ENCODE measurements around the gene KANK2. TPM values are rescaled to one million over a fixed set of nuclear protein-coding genes. Genes with fewer than 3 reads are reported as not detected.
"Not testable (repeated sequence)": the region's sequence is repeated elsewhere in the genome, so short reads cannot be mapped to it uniquely, and the experiment has no call there.

Gene KANK2
- total RNA-seq, 5 donors from 2014 or later (not counting 1 experiment from before 2014, with no cell fraction given), result 0.68 to 1.9 (median 1.2) TPM

- H3K27me3 ChIP-seq (replicated peaks in 1 of 2; ENCODE audit: control insufficient read depth in 2 of 2, extremely low read depth in 1 of 2, insufficient read depth in 2 of 2, low read length in 1 of 2); H3K27ac ChIP-seq (ENCODE audit: low read length); H3K4me3 ChIP-seq (ENCODE audit: control insufficient read depth in 1 of 2, extremely low read depth in 1 of 2, low read length in 1 of 2); H3K27ac Mint-ChIP-seq; CTCF ChIA-PET; H3K4me1 ChIP-seq (ENCODE audit: control insufficient read depth in 1 of 2, extremely low read depth in 1 of 2, insufficient read depth in 2 of 2, low read length in 2 of 2); ATAC-seq (replicated peaks in 1 of 4); H3K4me3 Mint-ChIP-seq; H3K27me3 Mint-ChIP-seq; H3K36me3 ChIP-seq (ENCODE audit: control insufficient read depth in 2 of 2, extremely low read depth in 1 of 2, insufficient read depth in 1 of 2, low read length in 1 of 2); H3K9me3 Mint-ChIP-seq; H3K36me3 Mint-ChIP-seq; DNase-seq; POLR2A ChIA-PET; H3K9me3 ChIP-seq: not testable (repeated sequence)
- WGBS (ENCODE audit: insufficient coverage), result 91% methylated on average over 7 of the region's 9 CpGs
- peaks cover 0 to 10% (median 5%) of the 10 kb centered on the region in 3 donors for H3K4me1 Mint-ChIP-seq
These were observed 18.2 kb downstream of the KANK2 start for GRCh38 chr19:11179145-11179465.

- Mint-ChIP-seq H3K36me3 (no peaks in the 10 kb centered on the region), H3K4me3 (no peak overlapping the region), H3K27ac (no peak overlapping the region), H3K9me3 (no peaks in the 10 kb centered on the region), H3K27me3 (peaks cover 0 to 4% of the 10 kb centered on the region in 2 donors), H3K4me1 (peaks cover 0 to 10% (median 5%) of the 10 kb centered on the region in 3 donors)
- ATAC-seq (replicated peaks in 1 of 4) (no peak), DNase-seq (no peak)
- 90% methylated on average over 9 of the region's 9 CpGs for WGBS (ENCODE audit: insufficient coverage)
- H3K9me3 ChIP-seq, result no peaks in the 10 kb centered on the region
- POLR2A ChIA-PET, result no interaction called here
- H3K27ac ChIP-seq (ENCODE audit: low read length), result no peak overlapping the region
- peaks cover 0 to 6% of the 10 kb centered on the region in 2 experiments for H3K4me1 ChIP-seq (ENCODE audit: control insufficient read depth in 1 of 2, extremely low read depth in 1 of 2, insufficient read depth in 2 of 2, low read length in 2 of 2)
- H3K4me3 ChIP-seq (ENCODE audit: control insufficient read depth in 1 of 2, extremely low read depth in 1 of 2, low read length in 1 of 2), result no peak overlapping the region
- CTCF ChIA-PET, result no interaction called here
- peaks cover 0 to 9% of the 10 kb centered on the region in 2 experiments for H3K27me3 ChIP-seq (replicated peaks in 1 of 2; ENCODE audit: control insufficient read depth in 2 of 2, extremely low read depth in 1 of 2, insufficient read depth in 2 of 2, low read length in 1 of 2)
- no peaks in the 10 kb centered on the region for H3K36me3 ChIP-seq (ENCODE audit: control insufficient read depth in 2 of 2, extremely low read depth in 1 of 2, insufficient read depth in 1 of 2, low read length in 1 of 2)
These were observed 19.8 kb downstream of the KANK2 start for GRCh38 chr19:11177592-11177991.

GRCh38 chr19:11176466-11177193 is 20.7 kb downstream of the KANK2 start:
- H3K36me3 ChIP-seq (ENCODE audit: control insufficient read depth in 2 of 2, extremely low read depth in 1 of 2, insufficient read depth in 1 of 2, low read length in 1 of 2), result no peaks in the 10 kb centered on the region
- no peak overlapping the region for H3K4me3 ChIP-seq (ENCODE audit: control insufficient read depth in 1 of 2, extremely low read depth in 1 of 2, low read length in 1 of 2)
- 91% methylated on average over 13 of the region's 18 CpGs for WGBS (ENCODE audit: insufficient coverage)
- H3K36me3 Mint-ChIP-seq, result no peaks in the 10 kb centered on the region
- ATAC-seq (replicated peaks in 1 of 4), result no peak
- H3K4me1 Mint-ChIP-seq, result peaks cover 0 to 10% (median 5%) of the 10 kb centered on the region in 3 donors
- peaks cover 0 to 6% of the 10 kb centered on the region in 2 experiments for H3K4me1 ChIP-seq (ENCODE audit: control insufficient read depth in 1 of 2, extremely low read depth in 1 of 2, insufficient read depth in 2 of 2, low read length in 2 of 2)
- peaks cover 0 to 9% of the 10 kb centered on the region in 2 experiments for H3K27me3 ChIP-seq (replicated peaks in 1 of 2; ENCODE audit: control insufficient read depth in 2 of 2, extremely low read depth in 1 of 2, insufficient read depth in 2 of 2, low read length in 1 of 2)
- POLR2A ChIA-PET, result no interaction called here
- no peak overlapping the region for H3K4me3 Mint-ChIP-seq
- H3K27me3 Mint-ChIP-seq, result peaks cover 0 to 4% of the 10 kb centered on the region in 2 donors
- H3K9me3 ChIP-seq, result no peaks in the 10 kb centered on the region
- no peaks in the 10 kb centered on the region for H3K9me3 Mint-ChIP-seq
- H3K27ac Mint-ChIP-seq, result no peak overlapping the region
- H3K27ac ChIP-seq (ENCODE audit: low read length), result no peak overlapping the region
- no peak for DNase-seq
- CTCF ChIA-PET, result no interaction called here

- H3K36me3 ChIP-seq (ENCODE audit: control insufficient read depth in 2 of 2, extremely low read depth in 1 of 2, insufficient read depth in 1 of 2, low read length in 1 of 2), result no peaks in the 10 kb centered on the region
- H3K4me3 Mint-ChIP-seq, result no peak overlapping the region
- no peaks in the 10 kb centered on the region for H3K36me3 Mint-ChIP-seq
- ChIA-PET POLR2A (no interaction called here), CTCF (no interaction called here)
- no peak overlapping the region for H3K27ac ChIP-seq (ENCODE audit: low read length)
- H3K27me3 Mint-ChIP-seq, result peaks cover 0 to 4% of the 10 kb centered on the region in 2 donors
- DNase-seq, result no peak
- no peak overlapping the region for H3K4me3 ChIP-seq (ENCODE audit: control insufficient read depth in 1 of 2, extremely low read depth in 1 of 2, low read length in 1 of 2)
- H3K4me1 ChIP-seq (ENCODE audit: control insufficient read depth in 1 of 2, extremely low read depth in 1 of 2, insufficient read depth in 2 of 2, low read length in 2 of 2), result peaks cover 0 to 6% of the 10 kb centered on the region in 2 experiments
- H3K4me1 Mint-ChIP-seq, result peaks cover 0 to 10% (median 5%) of the 10 kb centered on the region in 3 donors
- ATAC-seq (replicated peaks in 1 of 4), result no peak
- peaks cover 0 to 9% of the 10 kb centered on the region in 2 experiments for H3K27me3 ChIP-seq (replicated peaks in 1 of 2; ENCODE audit: control insufficient read depth in 2 of 2, extremely low read depth in 1 of 2, insufficient read depth in 2 of 2, low read length in 1 of 2)
- no peak overlapping the region for H3K27ac Mint-ChIP-seq
- no peaks in the 10 kb centered on the region for H3K9me3 ChIP-seq
- H3K9me3 Mint-ChIP-seq, result no peaks in the 10 kb centered on the region
- WGBS (ENCODE audit: insufficient coverage), result 79% methylated on average over 4 of the region's 7 CpGs
These were observed 21.4 kb downstream of the KANK2 start for GRCh38 chr19:11175920-11176319.

GRCh38 chr19:11174336-11174735 is 23.0 kb downstream of the KANK2 start:
- peaks cover 0 to 2% of the 10 kb centered on the region in 2 donors for H3K27me3 Mint-ChIP-seq
- H3K36me3 Mint-ChIP-seq, result no peaks in the 10 kb centered on the region
- H3K27ac Mint-ChIP-seq, result no peak overlapping the region
- H3K4me3 ChIP-seq (ENCODE audit: control insufficient read depth in 1 of 2, extremely low read depth in 1 of 2, low read length in 1 of 2), result no peak overlapping the region
- H3K9me3 Mint-ChIP-seq, result no peaks in the 10 kb centered on the region
- no peak overlapping the region for H3K27ac ChIP-seq (ENCODE audit: low read length)
- H3K4me1 Mint-ChIP-seq, result no peaks in the 10 kb centered on the region
- no peaks in the 10 kb centered on the region for H3K9me3 ChIP-seq
- no peaks in the 10 kb centered on the region for H3K36me3 ChIP-seq (ENCODE audit: control insufficient read depth in 2 of 2, extremely low read depth in 1 of 2, insufficient read depth in 1 of 2, low read length in 1 of 2)
- ATAC-seq (replicated peaks in 1 of 4) (no peak), DNase-seq (no peak)
- ChIA-PET POLR2A (no interaction called here), CTCF (no interaction called here)
- H3K27me3 ChIP-seq (replicated peaks in 1 of 2; ENCODE audit: control insufficient read depth in 2 of 2, extremely low read depth in 1 of 2, insufficient read depth in 2 of 2, low read length in 1 of 2), result peaks cover 0 to 13% of the 10 kb centered on the region in 2 experiments
- H3K4me1 ChIP-seq (ENCODE audit: control insufficient read depth in 1 of 2, extremely low read depth in 1 of 2, insufficient read depth in 2 of 2, low read length in 2 of 2), result no peaks in the 10 kb centered on the region
- 98% methylated on average over 22 of the region's 27 CpGs for WGBS (ENCODE audit: insufficient coverage)
- no peak overlapping the region for H3K4me3 Mint-ChIP-seq

GRCh38 chr19:11173516-11174155 is 23.7 kb downstream of the KANK2 start:
- Mint-ChIP-seq H3K9me3 (no peaks in the 10 kb centered on the region), H3K4me1 (no peaks in the 10 kb centered on the region), H3K4me3 (no peak overlapping the region), H3K36me3 (no peaks in the 10 kb centered on the region), H3K27me3 (peaks cover 0 to 2% of the 10 kb centered on the region in 2 donors), H3K27ac (no peak overlapping the region)
- POLR2A ChIA-PET, result no interaction called here
- CTCF ChIA-PET, result no interaction called here
- Histone ChIP-seq H3K4me3 (ENCODE audit: control insufficient read depth in 1 of 2, extremely low read depth in 1 of 2, low read length in 1 of 2) (no peak overlapping the region), H3K9me3 (no peaks in the 10 kb centered on the region), H3K4me1 (ENCODE audit: control insufficient read depth in 1 of 2, extremely low read depth in 1 of 2, insufficient read depth in 2 of 2, low read length in 2 of 2) (no peaks in the 10 kb centered on the region), H3K27me3 (replicated peaks in 1 of 2; ENCODE audit: control insufficient read depth in 2 of 2, extremely low read depth in 1 of 2, insufficient read depth in 2 of 2, low read length in 1 of 2) (peaks cover 0 to 10% of the 10 kb centered on the region in 2 experiments), H3K27ac (ENCODE audit: low read length) (no peak overlapping the region), H3K36me3 (ENCODE audit: control insufficient read depth in 2 of 2, extremely low read depth in 1 of 2, insufficient read depth in 1 of 2, low read length in 1 of 2) (no peaks in the 10 kb centered on the region)
- DNase-seq (no peak), ATAC-seq (replicated peaks in 1 of 4) (no peak)
- WGBS (ENCODE audit: insufficient coverage), result 40% methylated on average over 1 of the region's 8 CpGs

Measured in T-cell (primary cell).